Type B pancreatic cell (in vitro differentiated cells): ENCODE measurements around the gene RHOG. TPM values are rescaled to one million over a fixed set of nuclear protein-coding genes. Genes with fewer than 3 reads are reported as not detected.
"Not testable (repeated sequence)": the region's sequence is repeated elsewhere in the genome, so short reads cannot be mapped to it uniquely, and the experiment has no call there.

Source experiments
- DNase-seq: peaks from one replicate; pipeline ENCODE4 v3.0.0; 2021; ENCODE audit warnings: mixed read lengths; ENCODE audit not compliant: unreplicated experiment; ENCODE audit errors: extremely low spot score
- H3K27ac Mint-ChIP-seq: 2 replicates; pipeline ENCODE4 v1.8.0; 2021; ENCODE audit warnings: mild to moderate bottlenecking, mixed read lengths
- H3K27me3 Mint-ChIP-seq: 2 replicates; pipeline ENCODE4 v1.8.0; 2021; ENCODE audit warnings: mixed read lengths
- H3K36me3 Mint-ChIP-seq: 2 replicates; pipeline ENCODE4 v1.8.0; 2021; ENCODE audit warnings: mixed read lengths
- H3K4me1 Mint-ChIP-seq: one replicate; pipeline ENCODE4 v1.8.0; 2021; ENCODE audit warnings: mixed read lengths; ENCODE audit not compliant: unreplicated experiment
- H3K4me3 Mint-ChIP-seq: 2 replicates; pipeline ENCODE4 v1.8.0; 2021; ENCODE audit warnings: mild to moderate bottlenecking, mixed read lengths
- H3K9me3 Mint-ChIP-seq: 2 replicates; pipeline ENCODE4 v1.8.0; 2021; ENCODE audit warnings: mixed read lengths
- CTCF ChIP-seq: fragments of 200-600 bp; sonication (generic); conservative IDR thresholded peaks from 2 replicates; pipeline ENCODE4 v1.5.0; 2021; ENCODE audit warnings: antibody characterized with exemption, mild to moderate bottlenecking
- total RNA-seq: library from RNA; stranded (reverse); gene quantifications from 2 replicates; pipeline ENCODE4 v1.2.1, GENCODE V29; 2021; ENCODE audit warnings: low replicate concordance

The RHOG gene
- total RNA-seq, 1 donor from 2014 or later, result 30.8 TPM

- Mint-ChIP-seq H3K4me1 (peaks cover 36% of the 10 kb centered on the region), H3K4me3 (peak overlapping the region; percentile 21), H3K27ac (peak overlapping the region; percentile 71), H3K9me3 (peaks cover 5% of the 10 kb centered on the region), H3K27me3 (no peaks in the 10 kb centered on the region), H3K36me3 (peaks cover 9% of the 10 kb centered on the region)
- no peak for TF ChIP-seq CTCF
- DNase-seq, result no peak
Measured at GRCh38 chr11:3865388-3866193, 24.8 kb upstream of the RHOG start.

GRCh38 chr11:3861683-3862082 is 20.9 kb upstream of the RHOG start:
- Mint-ChIP-seq H3K9me3 (peaks cover 5% of the 10 kb centered on the region), H3K36me3 (peaks cover 4% of the 10 kb centered on the region), H3K27me3 (no peaks in the 10 kb centered on the region), H3K4me3 (no peak overlapping the region), H3K4me1 (peaks cover 37% of the 10 kb centered on the region), H3K27ac (no peak overlapping the region)
- no peak for DNase-seq
- no peak for TF ChIP-seq CTCF

- peaks cover 38% of the 10 kb centered on the region for H3K4me1 Mint-ChIP-seq
- peak overlapping the region; percentile 21 for H3K27ac Mint-ChIP-seq
Measured at GRCh38 chr11:3860898-3861393, 20.2 kb upstream of the RHOG start.

GRCh38 chr11:3860375-3860774 is 19.6 kb upstream of the RHOG start:
- no peaks in the 10 kb centered on the region for H3K27me3 Mint-ChIP-seq
- no peak for TF ChIP-seq CTCF
- peaks cover 5% of the 10 kb centered on the region for H3K9me3 Mint-ChIP-seq
- peaks cover 4% of the 10 kb centered on the region for H3K36me3 Mint-ChIP-seq
- no peak for DNase-seq
- H3K4me1 Mint-ChIP-seq, result peaks cover 33% of the 10 kb centered on the region
- H3K4me3 Mint-ChIP-seq, result no peak overlapping the region
- peak overlapping the region; percentile 21 for H3K27ac Mint-ChIP-seq

More at GRCh38 chr11:3860898-3861393, 20.2 kb upstream of the RHOG start:
- not testable (repeated sequence) for H3K9me3 Mint-ChIP-seq, DNase-seq, H3K36me3 Mint-ChIP-seq, H3K27me3 Mint-ChIP-seq
- peak overlapping the region; percentile 24 for H3K4me3 Mint-ChIP-seq

- Mint-ChIP-seq H3K4me1 (peaks cover 34% of the 10 kb centered on the region), H3K27ac (no peak overlapping the region)
Measured at GRCh38 chr11:3859373-3859881, 18.7 kb upstream of the RHOG start.

More at GRCh38 chr11:3859373-3859881, 18.7 kb upstream of the RHOG start:
- no peaks in the 10 kb centered on the region for H3K27me3 Mint-ChIP-seq
- no peak for TF ChIP-seq CTCF
- peaks cover 4% of the 10 kb centered on the region for H3K36me3 Mint-ChIP-seq
- no peak for DNase-seq
- H3K9me3 Mint-ChIP-seq, result peaks cover 5% of the 10 kb centered on the region
- H3K4me3 Mint-ChIP-seq, result peak overlapping the region; percentile 44
